ENCODE data around the gene RREB1.

Gene RREB1

GRCh38 chr6:7107578-7108195 is at the start of gene RREB1:
TSS of gene RREB1 (plus strand) at chr6:7107961. CDS start at chr6:7181912, 73,951 bp downstream.
- H3K9me3 ChIP-seq (ENCODE audit: control insufficient read depth in 5 of 5, low read length in 5 of 5) = no peaks in the 10 kb centered on the region
- H3K4me1 ChIP-seq (ENCODE audit: control insufficient read depth in 5 of 5, insufficient read depth in 5 of 5, low read length in 5 of 5) = peaks cover 0 to 38% (median 37%) of the 10 kb centered on the region in 5 donors
- peak within 1 kb of the TSS; percentile 90 for H3K27ac ChIP-seq (ENCODE audit: low read depth, low read length)
- peak within 1 kb of the TSS in 4 of 5 donors; percentile 66 to 84 (median 75) for H3K9ac ChIP-seq (ENCODE audit: low read length in 5 of 5)
- H3K4me3 ChIP-seq (ENCODE audit: low read depth in 1 of 5, low read length in 5 of 5) = peak within 1 kb of the TSS; percentile 74 to 99 (median 94)
- no peaks in the 10 kb centered on the region for H3K36me3 ChIP-seq (ENCODE audit: control insufficient read depth in 5 of 5, insufficient read depth in 5 of 5, low read length in 5 of 5)
- H3K27me3 ChIP-seq (ENCODE audit: control insufficient read depth in 5 of 5, insufficient read depth in 4 of 5, low read length in 5 of 5) = no peaks in the 10 kb centered on the region

GRCh38 chr6:7058250-7058923 is 49.4 kb upstream of the RREB1 start:
- no peaks in the 10 kb centered on the region for H3K9me3 ChIP-seq (ENCODE audit: control insufficient read depth in 5 of 5, low read length in 5 of 5)
- peaks cover 0 to under 1% (median 0%) of the 10 kb centered on the region in 5 donors for H3K4me1 ChIP-seq (ENCODE audit: control insufficient read depth in 5 of 5, insufficient read depth in 5 of 5, low read length in 5 of 5)
- H3K36me3 ChIP-seq (ENCODE audit: control insufficient read depth in 5 of 5, insufficient read depth in 5 of 5, low read length in 5 of 5) = no peaks in the 10 kb centered on the region
- H3K27me3 ChIP-seq (ENCODE audit: control insufficient read depth in 5 of 5, insufficient read depth in 4 of 5, low read length in 5 of 5) = no peaks in the 10 kb centered on the region
- no peak overlapping the region for H3K27ac ChIP-seq (ENCODE audit: low read depth, low read length)
- H3K9ac ChIP-seq (ENCODE audit: low read length in 5 of 5) = no peak overlapping the region
- no peak overlapping the region for H3K4me3 ChIP-seq (ENCODE audit: low read depth in 1 of 5, low read length in 5 of 5)

GRCh38 chr6:7060769-7061516 is 46.8 kb upstream of the RREB1 start:
- Histone ChIP-seq H3K27ac (ENCODE audit: low read depth, low read length) (no peak overlapping the region), H3K36me3 (ENCODE audit: control insufficient read depth in 5 of 5, insufficient read depth in 5 of 5, low read length in 5 of 5) (no peaks in the 10 kb centered on the region), H3K4me3 (ENCODE audit: low read depth in 1 of 5, low read length in 5 of 5) (no peak overlapping the region), H3K27me3 (ENCODE audit: control insufficient read depth in 5 of 5, insufficient read depth in 4 of 5, low read length in 5 of 5) (no peaks in the 10 kb centered on the region), H3K9ac (ENCODE audit: low read length in 5 of 5) (no peak overlapping the region), H3K4me1 (ENCODE audit: control insufficient read depth in 5 of 5, insufficient read depth in 5 of 5, low read length in 5 of 5) (no peaks in the 10 kb centered on the region), H3K9me3 (ENCODE audit: control insufficient read depth in 5 of 5, low read length in 5 of 5) (no peaks in the 10 kb centered on the region)

GRCh38 chr6:7062451-7063162 is 45.2 kb upstream of the RREB1 start:
- no peak overlapping the region for H3K27ac ChIP-seq (ENCODE audit: low read depth, low read length)
- H3K27me3 ChIP-seq (ENCODE audit: control insufficient read depth in 5 of 5, insufficient read depth in 4 of 5, low read length in 5 of 5) = no peaks in the 10 kb centered on the region
- H3K4me3 ChIP-seq (ENCODE audit: low read depth in 1 of 5, low read length in 5 of 5) = no peak overlapping the region
- H3K9me3 ChIP-seq (ENCODE audit: control insufficient read depth in 5 of 5, low read length in 5 of 5) = no peaks in the 10 kb centered on the region
- no peaks in the 10 kb centered on the region for H3K4me1 ChIP-seq (ENCODE audit: control insufficient read depth in 5 of 5, insufficient read depth in 5 of 5, low read length in 5 of 5)
- H3K36me3 ChIP-seq (ENCODE audit: control insufficient read depth in 5 of 5, insufficient read depth in 5 of 5, low read length in 5 of 5) = no peaks in the 10 kb centered on the region
- no peak overlapping the region for H3K9ac ChIP-seq (ENCODE audit: low read length in 5 of 5)

GRCh38 chr6:7067305-7067704 is 40.5 kb upstream of the RREB1 start:
- no peaks in the 10 kb centered on the region for H3K36me3 ChIP-seq (ENCODE audit: control insufficient read depth in 5 of 5, insufficient read depth in 5 of 5, low read length in 5 of 5)
- H3K9ac ChIP-seq (ENCODE audit: low read length in 5 of 5) = no peak overlapping the region
- H3K4me1 ChIP-seq (ENCODE audit: control insufficient read depth in 5 of 5, insufficient read depth in 5 of 5, low read length in 5 of 5) = no peaks in the 10 kb centered on the region
- no peaks in the 10 kb centered on the region for H3K27me3 ChIP-seq (ENCODE audit: control insufficient read depth in 5 of 5, insufficient read depth in 4 of 5, low read length in 5 of 5)
- no peak overlapping the region for H3K27ac ChIP-seq (ENCODE audit: low read depth, low read length)
- no peak overlapping the region for H3K4me3 ChIP-seq (ENCODE audit: low read depth in 1 of 5, low read length in 5 of 5)
- H3K9me3 ChIP-seq (ENCODE audit: control insufficient read depth in 5 of 5, low read length in 5 of 5) = no peaks in the 10 kb centered on the region

GRCh38 chr6:7071405-7071804 is 36.4 kb upstream of the RREB1 start:
- Histone ChIP-seq H3K4me1 (ENCODE audit: control insufficient read depth in 5 of 5, insufficient read depth in 5 of 5, low read length in 5 of 5) (peaks cover 0 to 5% (median 0%) of the 10 kb centered on the region in 5 donors), H3K9ac (ENCODE audit: low read length in 5 of 5) (no peak overlapping the region), H3K27ac (ENCODE audit: low read depth, low read length) (no peak overlapping the region), H3K27me3 (ENCODE audit: control insufficient read depth in 5 of 5, insufficient read depth in 4 of 5, low read length in 5 of 5) (no peaks in the 10 kb centered on the region), H3K4me3 (ENCODE audit: low read depth in 1 of 5, low read length in 5 of 5) (no peak overlapping the region), H3K9me3 (ENCODE audit: control insufficient read depth in 5 of 5, low read length in 5 of 5) (no peaks in the 10 kb centered on the region), H3K36me3 (ENCODE audit: control insufficient read depth in 5 of 5, insufficient read depth in 5 of 5, low read length in 5 of 5) (no peaks in the 10 kb centered on the region)

- H3K27me3 ChIP-seq (ENCODE audit: control insufficient read depth in 5 of 5, insufficient read depth in 4 of 5, low read length in 5 of 5) = no peaks in the 10 kb centered on the region
- no peak overlapping the region for H3K4me3 ChIP-seq (ENCODE audit: low read depth in 1 of 5, low read length in 5 of 5)
- H3K4me1 ChIP-seq (ENCODE audit: control insufficient read depth in 5 of 5, insufficient read depth in 5 of 5, low read length in 5 of 5) = peaks cover 0 to 5% (median 0%) of the 10 kb centered on the region in 5 donors
- no peaks in the 10 kb centered on the region for H3K9me3 ChIP-seq (ENCODE audit: control insufficient read depth in 5 of 5, low read length in 5 of 5)
- H3K36me3 ChIP-seq (ENCODE audit: control insufficient read depth in 5 of 5, insufficient read depth in 5 of 5, low read length in 5 of 5) = no peaks in the 10 kb centered on the region
- peak overlapping the region in 2 of 5 donors; percentile 15 to 39 for H3K9ac ChIP-seq (ENCODE audit: low read length in 5 of 5)
- H3K27ac ChIP-seq (ENCODE audit: low read depth, low read length) = no peak overlapping the region
Measured at GRCh38 chr6:7073082-7073820, 34.5 kb upstream of the RREB1 start.

GRCh38 chr6:7073821-7074525 is 33.8 kb upstream of the RREB1 start:
- Histone ChIP-seq H3K4me1 (ENCODE audit: control insufficient read depth in 5 of 5, insufficient read depth in 5 of 5, low read length in 5 of 5) (peaks cover 0 to 5% (median 0%) of the 10 kb centered on the region in 5 donors), H3K9ac (ENCODE audit: low read length in 5 of 5) (peak overlapping the region in 2 of 5 donors; percentile 15 to 39), H3K36me3 (ENCODE audit: control insufficient read depth in 5 of 5, insufficient read depth in 5 of 5, low read length in 5 of 5) (no peaks in the 10 kb centered on the region), H3K9me3 (ENCODE audit: control insufficient read depth in 5 of 5, low read length in 5 of 5) (no peaks in the 10 kb centered on the region), H3K27ac (ENCODE audit: low read depth, low read length) (no peak overlapping the region), H3K4me3 (ENCODE audit: low read depth in 1 of 5, low read length in 5 of 5) (no peak overlapping the region), H3K27me3 (ENCODE audit: control insufficient read depth in 5 of 5, insufficient read depth in 4 of 5, low read length in 5 of 5) (no peaks in the 10 kb centered on the region)

GRCh38 chr6:7074870-7075269 is 32.9 kb upstream of the RREB1 start:
- no peaks in the 10 kb centered on the region for H3K36me3 ChIP-seq (ENCODE audit: control insufficient read depth in 5 of 5, insufficient read depth in 5 of 5, low read length in 5 of 5)
- no peak overlapping the region for H3K27ac ChIP-seq (ENCODE audit: low read depth, low read length)
- H3K4me3 ChIP-seq (ENCODE audit: low read depth in 1 of 5, low read length in 5 of 5) = no peak overlapping the region
- H3K9me3 ChIP-seq (ENCODE audit: control insufficient read depth in 5 of 5, low read length in 5 of 5) = no peaks in the 10 kb centered on the region
- no peaks in the 10 kb centered on the region for H3K27me3 ChIP-seq (ENCODE audit: control insufficient read depth in 5 of 5, insufficient read depth in 4 of 5, low read length in 5 of 5)
- H3K4me1 ChIP-seq (ENCODE audit: control insufficient read depth in 5 of 5, insufficient read depth in 5 of 5, low read length in 5 of 5) = peaks cover 0 to 5% (median 0%) of the 10 kb centered on the region in 5 donors
- no peak overlapping the region for H3K9ac ChIP-seq (ENCODE audit: low read length in 5 of 5)

All from subcutaneous abdominal adipose tissue (tissue), 5 donors.